HG03175 (cell line): ENCODE data around the gene RASSF1.
"Not testable (repeated sequence)": the region's sequence is repeated elsewhere in the genome, so short reads cannot be mapped to it uniquely, and the experiment has no call there.

Source experiments
- ATAC-seq: cut with Tn5 transposase; IDR thresholded peaks from one replicate; pipeline ENCODE4 v1.9.1; 2021; ENCODE audit warnings: mild to moderate bottlenecking, moderate library complexity; ENCODE audit not compliant: unreplicated experiment

RASSF1 gene

GRCh38 chr3:50325113-50325480 is 15.5 kb downstream of the RASSF1 start:
- no peak for ATAC-seq

DNA sequence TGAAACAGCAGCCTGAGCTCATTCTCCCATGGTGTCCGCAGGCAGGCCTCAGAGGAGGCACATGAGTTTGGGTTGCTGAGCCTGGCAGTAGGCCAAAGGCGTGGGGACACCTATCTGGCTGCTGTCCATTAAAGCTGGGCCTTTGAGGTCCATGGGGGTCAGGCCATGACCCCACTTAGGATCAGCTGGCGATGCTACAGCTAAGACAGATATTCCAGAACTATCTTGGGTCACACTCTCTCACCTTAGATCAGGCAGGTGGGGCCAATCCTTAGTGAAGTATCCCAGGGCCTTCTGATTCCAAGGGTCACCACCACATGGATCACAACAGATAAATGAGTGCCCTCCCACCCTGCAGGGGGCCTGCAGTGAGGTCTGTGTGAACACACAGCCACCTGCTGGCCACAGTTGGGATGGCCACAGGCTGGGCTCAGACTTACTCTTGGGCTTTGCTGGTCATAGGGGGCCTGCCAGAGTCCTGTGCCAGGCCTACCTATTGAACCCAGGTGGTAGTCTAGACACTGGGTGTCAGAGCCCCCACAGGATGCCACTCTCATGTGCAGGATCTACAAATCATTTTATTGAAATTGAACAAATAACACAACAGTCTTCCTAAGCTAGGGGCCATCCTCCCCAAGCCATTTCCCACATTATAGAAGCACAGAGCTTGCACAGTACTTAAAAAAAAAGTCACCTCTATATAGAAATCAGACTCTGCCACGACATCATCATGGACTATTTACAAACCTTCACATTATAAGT is 16.1 kb downstream of the RASSF1 start:
- no peak for ATAC-seq

GRCh38 chr3:50323614-50324199 is 16.9 kb downstream of the RASSF1 start:
- no peak for ATAC-seq

DNA sequence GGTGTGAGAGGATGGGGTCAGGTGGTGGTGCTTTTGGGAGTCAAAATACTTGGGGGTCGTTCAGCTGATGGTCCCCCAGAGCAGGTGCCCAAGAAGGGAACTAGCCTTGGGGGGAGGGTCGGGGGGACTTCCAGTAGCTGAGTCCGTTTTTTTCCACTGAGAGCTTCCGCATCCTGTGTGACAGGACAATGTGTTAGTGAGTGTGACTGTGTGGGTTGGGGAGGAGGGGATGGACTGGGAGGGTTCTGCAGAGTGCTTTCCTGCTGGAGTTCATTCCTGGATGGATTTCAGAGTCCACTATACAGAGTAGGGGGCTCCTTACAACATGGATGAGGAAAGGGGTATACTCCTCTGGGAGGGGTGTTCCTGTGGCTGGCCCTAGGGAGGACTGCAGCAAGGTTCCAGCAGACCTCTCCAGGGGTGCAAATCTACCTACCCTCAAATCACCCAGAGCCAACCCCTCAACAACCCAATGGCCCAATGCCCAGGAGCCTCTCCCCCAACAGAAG is 17.5 kb downstream of the RASSF1 start:
- no peak for ATAC-seq

DNA sequence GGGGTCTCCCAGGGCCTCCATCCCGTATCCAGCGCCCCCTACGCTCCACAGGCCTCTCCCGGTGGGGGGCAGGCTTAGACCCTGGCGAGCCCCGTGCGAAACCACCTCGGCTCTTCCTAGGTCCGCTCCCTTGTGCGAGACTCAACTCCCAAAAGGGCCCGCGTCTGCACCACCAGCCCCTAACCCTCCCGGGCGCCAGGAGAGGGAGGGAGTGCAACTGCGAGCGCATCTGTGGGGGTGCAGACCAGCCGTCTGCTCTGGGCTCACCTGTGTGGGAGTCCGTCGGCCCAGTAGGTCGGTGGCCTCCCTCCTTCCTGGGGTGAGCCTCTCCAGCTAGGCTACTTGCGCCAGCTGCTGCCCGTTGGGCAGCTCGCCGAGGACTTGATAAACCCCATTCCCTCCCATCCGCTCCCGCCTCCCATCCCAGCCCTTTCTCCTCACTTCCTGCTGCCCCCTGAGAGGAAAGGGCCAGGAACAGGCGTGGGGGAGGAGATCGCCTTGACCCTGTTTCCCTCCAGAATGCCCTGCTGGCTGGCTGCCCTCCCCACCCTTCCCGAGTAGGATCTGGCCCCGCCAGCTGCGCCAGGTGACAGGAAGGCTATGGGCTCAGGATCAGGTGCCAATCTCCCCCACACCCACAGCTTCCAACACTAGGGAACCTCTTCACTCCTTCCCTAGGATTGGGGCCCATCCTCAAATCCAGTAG is 18.1 kb downstream of the RASSF1 start, which contains the start of gene HYAL2:
HYAL2 (minus strand) TSS at position 360 of the 706 bp plus-strand sequence. CDS start 2,256 bp downstream, outside the sequence.
- ATAC-seq = no peak

GRCh38 chr3:50322115-50322385 is 18.6 kb downstream of the RASSF1 start:
- ATAC-seq = no peak

GRCh38 chr3:50321336-50322114 is 19.1 kb downstream of the RASSF1 start:
- peak; percentile 82 for ATAC-seq

- peak; percentile 41 for ATAC-seq
These were observed 19.7 kb downstream of the RASSF1 start for GRCh38 chr3:50320853-50321335.

DNA sequence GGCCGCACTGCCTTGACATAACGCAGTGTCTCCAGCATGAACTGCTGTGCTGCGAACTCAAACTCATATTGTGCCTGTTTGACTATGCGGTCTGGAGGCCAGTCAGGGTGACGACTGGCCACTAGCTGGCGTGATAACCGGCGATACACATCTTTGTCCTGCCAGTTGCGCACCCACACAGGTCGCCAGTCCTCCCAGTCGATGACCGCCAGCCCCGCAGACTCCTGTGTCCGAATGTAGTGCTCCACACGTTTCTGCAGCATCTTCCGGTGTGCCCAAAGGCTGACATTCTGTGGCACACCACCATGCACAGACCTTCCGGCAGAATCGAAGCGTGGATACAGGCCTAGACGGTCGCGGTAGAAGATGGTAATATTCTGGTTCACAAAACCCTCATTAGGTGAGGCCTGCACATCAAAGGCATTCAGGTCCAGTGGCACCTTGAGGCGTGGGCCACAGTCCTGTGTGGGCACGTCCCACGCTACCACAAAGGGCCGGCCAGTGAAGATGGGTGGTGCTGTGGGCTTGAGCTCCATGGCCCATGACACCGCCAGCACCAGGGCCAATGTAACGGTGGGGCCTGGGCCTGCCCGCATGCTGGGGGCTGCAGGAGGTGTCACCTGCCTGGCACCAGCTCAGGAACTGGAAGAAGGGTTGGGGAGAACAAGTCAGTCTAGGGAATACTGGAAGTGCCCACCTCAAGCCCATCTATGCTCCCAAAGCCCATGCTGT is 20.6 kb downstream of the RASSF1 start:
- no peak for ATAC-seq

- no peak for ATAC-seq
These were observed 21.3 kb downstream of the RASSF1 start for GRCh38 chr3:50319181-50319893.

DNA sequence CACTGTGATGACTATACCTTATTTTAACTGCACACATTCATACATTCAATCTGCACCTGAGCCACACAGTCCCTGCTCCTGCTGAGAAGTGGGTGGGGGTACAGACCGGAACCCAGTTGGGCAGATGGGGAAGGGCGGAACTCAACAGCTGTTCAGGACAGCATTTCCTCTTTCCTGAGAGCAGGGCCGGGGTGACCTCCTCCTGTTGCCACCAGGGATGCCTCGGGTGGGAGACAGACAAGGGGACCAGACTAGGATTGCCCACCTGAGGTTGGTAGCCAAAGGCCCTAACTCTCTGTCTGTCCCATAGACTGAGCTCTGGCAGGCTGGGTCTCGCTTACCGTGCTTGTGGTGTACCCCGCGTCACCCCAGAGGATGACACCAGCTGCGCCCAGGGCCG is 22.0 kb downstream of the RASSF1 start:
- ATAC-seq = no peak

GRCh38 chr3:50318163-50318562 is 22.5 kb downstream of the RASSF1 start:
- no peak for ATAC-seq

- no peak for ATAC-seq
These were observed 23.3 kb downstream of the RASSF1 start for GRCh38 chr3:50317300-50317699.

- no peak for ATAC-seq
These were observed 23.9 kb downstream of the RASSF1 start for GRCh38 chr3:50316657-50317242.

GRCh38 chr3:50314816-50315215 is 25.8 kb downstream of the RASSF1 start:
- no peak for ATAC-seq

DNA sequence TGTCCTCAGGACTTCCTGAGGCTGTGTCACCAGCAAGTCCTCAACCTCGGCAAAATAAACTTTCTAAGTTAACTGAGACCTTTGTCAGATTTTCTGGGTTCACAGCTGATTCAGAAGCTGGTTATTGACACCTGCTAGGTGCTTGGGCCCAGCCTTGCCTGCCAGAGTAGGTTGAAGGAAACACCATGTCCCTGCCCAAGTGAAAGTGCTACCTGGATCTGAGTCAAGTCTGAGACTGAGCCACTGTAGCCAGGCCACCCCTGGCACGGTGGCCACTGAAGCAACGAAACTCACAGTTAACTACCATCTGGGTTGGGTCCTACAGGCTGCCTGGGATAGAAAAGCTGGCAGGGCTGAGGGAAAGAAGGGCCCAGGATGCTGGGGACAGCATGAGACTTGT is 26.3 kb downstream of the RASSF1 start:
- no peak for ATAC-seq

GRCh38 chr3:50312041-50312440 is 28.6 kb downstream of the RASSF1 start:
- ATAC-seq = not testable (repeated sequence)

DNA sequence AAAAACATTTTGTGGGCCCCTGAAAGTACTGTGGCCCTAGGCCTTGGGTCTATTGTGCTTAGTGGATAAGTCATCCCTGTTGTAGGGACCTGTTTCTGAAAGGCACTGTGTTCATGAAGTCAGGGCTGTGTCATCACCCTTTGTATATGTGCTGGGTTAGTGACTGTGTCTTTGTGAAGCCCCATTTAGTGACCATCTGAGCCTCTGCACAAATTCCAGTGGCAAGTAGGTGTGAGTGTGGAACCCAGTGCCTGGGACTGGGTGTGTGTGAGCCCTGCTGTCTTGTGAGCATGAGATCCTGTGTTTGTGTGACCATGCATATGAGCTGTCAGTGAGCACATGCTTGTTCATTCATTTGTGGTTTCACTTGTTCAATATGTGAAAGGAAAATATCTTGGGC is 36.0 kb downstream of the RASSF1 start:
- no peak for ATAC-seq

- no peak for ATAC-seq
These were observed 37.4 kb downstream of the RASSF1 start, which contains the start of gene HYAL1 for GRCh38 chr3:50303013-50303815. Gene HYAL1, minus strand, starts transcription at chr3:50303574. Its CDS starts 618 bp downstream, at chr3:50302956.
